ENCODE results near the gene HK1. TPM values are rescaled to one million over a fixed set of nuclear protein-coding genes. Genes with fewer than 3 reads are reported as not detected.

Gene HK1
- total RNA-seq, 1 donor from 2014 or later: 162 TPM

- no peaks in the 10 kb centered on the region for H3K36me3 Mint-ChIP-seq (ENCODE audit: low read depth, unreplicated experiment)
Measured at GRCh38 chr10:69417542-69417941, 139.2 kb downstream of the HK1 start.

GRCh38 chr10:69418052-69418752 lies 139.9 kb downstream of the HK1 start:
- Mint-ChIP-seq H3K36me3 (ENCODE audit: low read depth, unreplicated experiment) (no peaks in the 10 kb centered on the region), H3K9me3 (ENCODE audit: unreplicated experiment) (no peaks in the 10 kb centered on the region), H3K4me3 (ENCODE audit: unreplicated experiment) (no peak overlapping the region), H3K27ac (ENCODE audit: unreplicated experiment) (no peak overlapping the region), H3K27me3 (ENCODE audit: unreplicated experiment) (peaks cover 7% of the 10 kb centered on the region), H3K4me1 (ENCODE audit: unreplicated experiment) (peaks cover 6% of the 10 kb centered on the region)
- no peak for TF ChIP-seq CTCF (IDR thresholded peaks at IDR 0.05; ENCODE audit: unreplicated experiment)
- no peak for DNase-seq (ENCODE audit: low spot score)

More at GRCh38 chr10:69417542-69417941, 139.2 kb downstream of the HK1 start:
- Mint-ChIP-seq H3K9me3 (ENCODE audit: unreplicated experiment) (no peaks in the 10 kb centered on the region), H3K27me3 (ENCODE audit: unreplicated experiment) (peaks cover 5% of the 10 kb centered on the region), H3K4me1 (ENCODE audit: unreplicated experiment) (peaks cover 3% of the 10 kb centered on the region), H3K4me3 (ENCODE audit: unreplicated experiment) (no peak overlapping the region), H3K27ac (ENCODE audit: unreplicated experiment) (no peak overlapping the region)
- no peak for DNase-seq (ENCODE audit: low spot score)
- no peak for TF ChIP-seq CTCF (IDR thresholded peaks at IDR 0.05; ENCODE audit: unreplicated experiment)

- DNase-seq (ENCODE audit: low spot score): no peak
- Mint-ChIP-seq H3K4me3 (ENCODE audit: unreplicated experiment) (no peak overlapping the region), H3K27ac (ENCODE audit: unreplicated experiment) (no peak overlapping the region), H3K36me3 (ENCODE audit: low read depth, unreplicated experiment) (no peaks in the 10 kb centered on the region), H3K4me1 (ENCODE audit: unreplicated experiment) (peaks cover 13% of the 10 kb centered on the region), H3K9me3 (ENCODE audit: unreplicated experiment) (no peaks in the 10 kb centered on the region), H3K27me3 (ENCODE audit: unreplicated experiment) (peaks cover 7% of the 10 kb centered on the region)
- no peak for TF ChIP-seq CTCF (IDR thresholded peaks at IDR 0.05; ENCODE audit: unreplicated experiment)
Measured at GRCh38 chr10:69419096-69419743, 140.9 kb downstream of the HK1 start.

- no peak for DNase-seq (ENCODE audit: low spot score)
- no peak for TF ChIP-seq CTCF (IDR thresholded peaks at IDR 0.05; ENCODE audit: unreplicated experiment)
Measured at GRCh38 chr10:69419744-69420126, 141.4 kb downstream of the HK1 start.

More at GRCh38 chr10:69419744-69420126, 141.4 kb downstream of the HK1 start:
- Mint-ChIP-seq H3K36me3 (ENCODE audit: low read depth, unreplicated experiment) (no peaks in the 10 kb centered on the region), H3K27me3 (ENCODE audit: unreplicated experiment) (peaks cover 7% of the 10 kb centered on the region), H3K4me1 (ENCODE audit: unreplicated experiment) (peaks cover 15% of the 10 kb centered on the region), H3K4me3 (ENCODE audit: unreplicated experiment) (no peak overlapping the region), H3K9me3 (ENCODE audit: unreplicated experiment) (no peaks in the 10 kb centered on the region), H3K27ac (ENCODE audit: unreplicated experiment) (no peak overlapping the region)

Measured in endothelial cell (in vitro differentiated cells).